ENCODE measurements around the gene MBOAT7.
A peak's percentile ranks its signal among the peaks of the same experiment; 100 is the strongest.
"Not testable (repeated sequence)": the region's sequence is repeated elsewhere in the genome, so short reads cannot be mapped to it uniquely, and the experiment has no call there.

Gene MBOAT7, protein sequence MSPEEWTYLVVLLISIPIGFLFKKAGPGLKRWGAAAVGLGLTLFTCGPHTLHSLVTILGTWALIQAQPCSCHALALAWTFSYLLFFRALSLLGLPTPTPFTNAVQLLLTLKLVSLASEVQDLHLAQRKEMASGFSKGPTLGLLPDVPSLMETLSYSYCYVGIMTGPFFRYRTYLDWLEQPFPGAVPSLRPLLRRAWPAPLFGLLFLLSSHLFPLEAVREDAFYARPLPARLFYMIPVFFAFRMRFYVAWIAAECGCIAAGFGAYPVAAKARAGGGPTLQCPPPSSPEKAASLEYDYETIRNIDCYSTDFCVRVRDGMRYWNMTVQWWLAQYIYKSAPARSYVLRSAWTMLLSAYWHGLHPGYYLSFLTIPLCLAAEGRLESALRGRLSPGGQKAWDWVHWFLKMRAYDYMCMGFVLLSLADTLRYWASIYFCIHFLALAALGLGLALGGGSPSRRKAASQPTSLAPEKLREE

DNA sequence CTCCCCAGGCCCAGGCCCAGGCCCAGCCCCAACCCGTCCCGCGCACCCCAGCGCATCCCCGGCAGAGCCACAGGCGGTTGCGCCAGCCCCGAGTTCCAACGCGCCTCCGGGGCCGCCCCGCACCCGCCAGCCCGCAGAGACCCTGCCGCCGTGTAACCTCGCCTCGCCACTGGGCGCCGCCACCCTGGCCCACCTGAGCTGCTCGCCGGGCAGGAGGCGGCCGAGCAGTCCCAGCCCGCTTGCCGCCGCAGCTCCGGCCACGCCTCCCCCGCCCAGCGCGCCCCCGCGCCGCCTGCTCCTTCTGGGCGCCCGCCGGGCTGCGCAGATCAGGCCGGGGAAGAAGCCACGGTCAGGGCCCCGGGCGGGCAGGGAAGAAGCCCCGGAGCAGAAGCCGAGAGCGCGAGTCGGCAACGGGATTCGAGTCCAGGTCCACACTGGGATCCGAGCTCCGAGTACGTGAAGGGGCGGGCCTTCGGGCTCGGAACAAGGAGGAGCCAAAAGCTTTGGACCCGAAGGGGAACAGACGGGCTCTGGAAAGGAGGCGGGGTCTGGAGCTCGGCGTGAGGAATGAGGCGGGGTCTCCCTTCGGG, at the start of gene MBOAT7:
Gene MBOAT7, minus strand, starts transcription at position 436 of the 590 bp plus-strand sequence. CDS start 1,072 bp downstream, outside the sequence.
- TF ChIP-seq, protein P1, sequence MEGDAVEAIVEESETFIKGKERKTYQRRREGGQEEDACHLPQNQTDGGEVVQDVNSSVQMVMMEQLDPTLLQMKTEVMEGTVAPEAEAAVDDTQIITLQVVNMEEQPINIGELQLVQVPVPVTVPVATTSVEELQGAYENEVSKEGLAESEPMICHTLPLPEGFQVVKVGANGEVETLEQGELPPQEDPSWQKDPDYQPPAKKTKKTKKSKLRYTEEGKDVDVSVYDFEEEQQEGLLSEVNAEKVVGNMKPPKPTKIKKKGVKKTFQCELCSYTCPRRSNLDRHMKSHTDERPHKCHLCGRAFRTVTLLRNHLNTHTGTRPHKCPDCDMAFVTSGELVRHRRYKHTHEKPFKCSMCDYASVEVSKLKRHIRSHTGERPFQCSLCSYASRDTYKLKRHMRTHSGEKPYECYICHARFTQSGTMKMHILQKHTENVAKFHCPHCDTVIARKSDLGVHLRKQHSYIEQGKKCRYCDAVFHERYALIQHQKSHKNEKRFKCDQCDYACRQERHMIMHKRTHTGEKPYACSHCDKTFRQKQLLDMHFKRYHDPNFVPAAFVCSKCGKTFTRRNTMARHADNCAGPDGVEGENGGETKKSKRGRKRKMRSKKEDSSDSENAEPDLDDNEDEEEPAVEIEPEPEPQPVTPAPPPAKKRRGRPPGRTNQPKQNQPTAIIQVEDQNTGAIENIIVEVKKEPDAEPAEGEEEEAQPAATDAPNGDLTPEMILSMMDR (IDR thresholded peaks at IDR 0.05; ENCODE audit: low read depth, low read length): no peak
- DNase-seq (ENCODE audit: low read depth in 2 of 2): no peak
- H3K4me3 ChIP-seq (replicated peaks in 1 of 2; ENCODE audit: low read depth in 2 of 2, low read length in 2 of 2): peak within 1 kb of the TSS; percentile 69 to 85

DNA sequence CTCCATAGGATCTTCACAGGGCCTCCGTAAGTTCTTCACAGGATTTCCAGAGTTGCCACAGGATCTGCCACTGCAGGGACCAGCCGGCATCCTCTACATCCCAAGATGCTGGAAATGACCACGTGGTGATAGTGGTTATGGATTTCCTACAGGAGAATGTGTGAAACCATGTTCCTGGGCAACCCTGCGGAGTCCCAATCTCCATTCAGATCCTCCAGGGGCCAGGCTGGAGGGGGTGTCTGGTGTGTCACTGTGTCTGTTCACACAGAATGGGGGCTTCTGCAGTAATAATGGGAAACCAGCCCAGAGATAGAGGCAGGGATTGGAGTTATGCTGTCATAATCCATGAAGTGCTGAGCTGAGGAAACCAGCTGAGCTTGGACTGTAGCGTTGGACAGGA, 44.6 kb upstream of the MBOAT7 start:
- TF ChIP-seq, protein P1 (IDR thresholded peaks at IDR 0.05; ENCODE audit: low read depth, low read length): no peak

DNA sequence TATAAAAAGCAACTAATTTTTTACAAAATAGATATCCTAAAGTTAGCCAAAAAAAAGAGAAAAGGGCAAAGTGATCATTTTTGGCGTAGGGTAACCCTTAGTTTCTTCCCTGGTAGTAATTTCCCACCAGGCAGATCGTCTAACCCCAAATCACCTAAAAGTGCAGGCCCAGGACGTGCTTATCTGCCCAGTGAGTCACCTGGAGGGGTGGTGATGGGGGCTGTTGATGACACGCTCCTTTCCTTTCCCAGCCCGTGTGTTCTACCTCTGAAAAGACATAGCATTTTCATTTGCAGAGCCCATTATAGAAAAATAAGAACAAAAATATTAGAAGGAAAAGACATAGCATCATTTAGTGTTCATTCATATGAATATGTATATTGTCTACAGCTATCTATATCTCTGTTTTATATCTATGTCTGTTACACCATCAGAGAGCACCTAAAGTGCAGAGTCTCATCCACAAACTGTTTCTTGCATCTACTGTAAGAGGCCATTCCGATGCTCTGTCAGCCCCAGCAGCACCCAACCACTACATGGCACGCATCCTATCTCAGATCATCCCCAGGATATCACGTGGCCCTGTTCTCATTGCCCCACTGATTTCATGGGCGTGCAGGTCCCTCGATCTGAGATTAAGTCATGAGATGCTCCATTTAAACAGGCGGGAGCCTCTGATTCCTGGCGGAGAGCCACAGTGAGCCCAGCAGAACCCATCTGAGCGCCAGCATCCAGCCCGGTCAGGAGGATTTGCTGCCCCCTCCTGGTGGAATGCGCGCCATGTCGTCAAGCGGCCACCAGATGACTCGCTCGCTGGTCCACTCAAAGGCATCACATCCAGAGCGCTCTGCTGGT, 41.9 kb upstream of the MBOAT7 start:
- TF ChIP-seq, protein P1 (IDR thresholded peaks at IDR 0.05; ENCODE audit: low read depth, low read length): peak; percentile 98
- DNase-seq (ENCODE audit: low read depth in 2 of 2): peak; percentile 85 to 89
- H3K4me3 ChIP-seq (replicated peaks in 1 of 2; ENCODE audit: low read depth in 2 of 2, low read length in 2 of 2): no peak overlapping the region

More for the DNA sequence above, 44.6 kb upstream of the MBOAT7 start:
- no peak for DNase-seq (ENCODE audit: low read depth in 2 of 2)
- no peak overlapping the region for H3K4me3 ChIP-seq (replicated peaks in 1 of 2; ENCODE audit: low read depth in 2 of 2, low read length in 2 of 2)

DNA sequence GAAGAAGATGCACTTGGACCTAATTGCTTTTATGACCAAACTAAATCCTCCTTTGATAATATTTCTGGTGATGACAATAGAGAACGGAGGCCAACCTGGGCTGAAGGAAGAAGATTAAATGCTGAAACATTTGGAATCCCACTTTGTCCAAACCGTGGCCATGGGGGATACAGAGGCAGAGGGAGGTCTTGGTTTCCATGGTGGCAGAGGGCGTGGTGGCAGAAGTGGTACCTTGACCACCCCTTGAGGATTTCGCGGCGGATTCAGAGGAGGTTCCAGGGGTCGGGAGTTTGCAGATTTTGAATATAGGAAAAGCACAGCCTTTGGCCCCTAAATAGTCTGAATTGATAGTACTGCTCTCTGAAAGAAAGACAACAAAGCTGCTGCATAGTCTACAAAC, 40.7 kb upstream of the MBOAT7 start:
- no peak overlapping the region for H3K4me3 ChIP-seq (replicated peaks in 1 of 2; ENCODE audit: low read depth in 2 of 2, low read length in 2 of 2)
- DNase-seq (ENCODE audit: low read depth in 2 of 2): no peak
- TF ChIP-seq, protein P1 (IDR thresholded peaks at IDR 0.05; ENCODE audit: low read depth, low read length): no peak

DNA sequence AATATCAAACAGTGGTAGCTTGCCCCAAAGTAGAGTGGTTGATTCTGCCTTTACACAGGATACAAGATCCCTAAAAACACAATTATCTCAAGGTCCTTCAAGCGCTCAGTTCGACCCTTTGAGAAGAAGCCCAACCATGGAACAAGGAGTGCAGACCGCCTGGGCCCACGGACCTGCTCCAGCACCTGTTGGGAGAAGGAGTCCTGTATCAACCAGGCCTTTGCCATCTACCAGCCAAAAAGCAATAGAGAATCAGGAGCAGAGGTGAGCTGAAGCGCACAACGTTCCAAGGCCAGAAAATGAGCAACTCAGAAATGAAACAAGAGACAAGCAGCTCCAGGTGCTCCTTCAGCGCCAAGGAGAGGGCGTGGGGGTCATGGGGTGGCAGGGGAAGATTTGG, 39.8 kb upstream of the MBOAT7 start:
- DNase-seq (ENCODE audit: low read depth in 2 of 2): no peak
- H3K4me3 ChIP-seq (replicated peaks in 1 of 2; ENCODE audit: low read depth in 2 of 2, low read length in 2 of 2): no peak overlapping the region
- TF ChIP-seq, protein P1 (IDR thresholded peaks at IDR 0.05; ENCODE audit: low read depth, low read length): no peak

DNA sequence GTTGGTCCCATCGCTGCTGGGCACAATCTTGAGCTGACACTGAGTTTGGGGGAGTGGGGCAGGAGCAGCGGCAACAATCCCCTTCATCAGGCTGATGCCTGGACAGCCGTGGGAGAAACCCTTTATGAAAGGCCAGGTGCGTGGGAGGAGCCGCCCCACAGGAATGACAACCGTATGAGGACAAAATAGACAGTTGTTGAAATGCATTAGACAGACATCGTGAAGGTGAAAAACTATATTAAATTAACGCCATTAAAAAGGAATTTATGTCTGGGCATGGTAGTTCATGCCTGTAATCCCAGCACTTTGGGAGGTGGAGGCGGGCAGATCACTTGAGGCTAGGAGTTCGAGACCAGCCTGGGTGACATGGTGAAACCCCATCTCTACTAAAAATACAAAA, 35.2 kb upstream of the MBOAT7 start:
- not testable (repeated sequence) for H3K4me3 ChIP-seq (replicated peaks in 1 of 2; ENCODE audit: low read depth in 2 of 2, low read length in 2 of 2); DNase-seq (ENCODE audit: low read depth in 2 of 2)

DNA sequence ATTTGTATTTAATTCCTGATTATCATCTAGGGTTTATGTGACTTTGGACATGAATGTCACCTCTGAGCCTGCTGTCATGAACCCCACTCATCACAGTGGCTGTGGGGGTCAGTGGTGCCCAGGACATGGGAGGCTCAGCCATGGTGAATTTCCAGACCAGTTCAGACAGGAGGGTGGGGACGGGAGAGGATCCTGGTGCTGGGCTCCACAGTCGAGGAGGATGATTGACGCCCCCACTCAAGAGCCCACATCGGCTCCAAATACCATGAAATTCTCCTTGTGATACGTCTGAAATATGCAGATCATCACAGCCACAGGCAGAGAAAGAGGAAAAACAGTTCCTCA, 34.5 kb upstream of the MBOAT7 start:
- DNase-seq (ENCODE audit: low read depth in 2 of 2); H3K4me3 ChIP-seq (replicated peaks in 1 of 2; ENCODE audit: low read depth in 2 of 2, low read length in 2 of 2): not testable (repeated sequence)

DNA sequence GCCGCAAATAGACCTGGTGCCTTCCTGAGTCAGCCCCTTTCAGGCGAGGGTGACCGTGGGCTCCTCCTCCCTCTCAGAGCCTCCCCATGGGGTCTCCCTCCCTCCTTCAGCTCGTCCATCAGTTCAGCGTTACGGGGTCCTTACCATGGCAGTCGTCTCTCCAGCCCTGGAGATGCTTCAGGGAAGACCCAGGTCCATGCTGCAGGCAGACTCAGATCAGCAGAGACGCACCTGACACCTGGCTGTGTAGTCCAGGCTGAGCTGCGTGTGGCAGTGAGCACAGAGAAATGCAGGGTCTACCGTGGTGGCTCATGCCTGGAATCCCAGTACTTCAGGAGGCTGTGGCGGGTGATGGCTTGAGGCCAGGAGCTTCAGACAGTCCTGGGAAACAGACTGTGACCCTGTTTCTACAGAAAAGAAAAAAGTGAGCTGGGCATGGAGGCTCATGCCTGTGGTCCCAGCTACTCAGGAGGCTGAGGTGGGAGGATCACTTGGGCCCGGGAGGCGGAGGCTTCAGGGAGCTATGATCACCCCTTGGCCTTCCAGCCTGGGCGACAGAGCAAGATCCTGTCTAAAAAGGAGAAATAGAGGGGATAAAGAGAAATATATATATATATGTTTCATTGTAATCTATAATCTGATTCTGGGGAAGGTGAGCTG, 34.0 kb upstream of the MBOAT7 start:
- not testable (repeated sequence) for DNase-seq (ENCODE audit: low read depth in 2 of 2); H3K4me3 ChIP-seq (replicated peaks in 1 of 2; ENCODE audit: low read depth in 2 of 2, low read length in 2 of 2)

DNA sequence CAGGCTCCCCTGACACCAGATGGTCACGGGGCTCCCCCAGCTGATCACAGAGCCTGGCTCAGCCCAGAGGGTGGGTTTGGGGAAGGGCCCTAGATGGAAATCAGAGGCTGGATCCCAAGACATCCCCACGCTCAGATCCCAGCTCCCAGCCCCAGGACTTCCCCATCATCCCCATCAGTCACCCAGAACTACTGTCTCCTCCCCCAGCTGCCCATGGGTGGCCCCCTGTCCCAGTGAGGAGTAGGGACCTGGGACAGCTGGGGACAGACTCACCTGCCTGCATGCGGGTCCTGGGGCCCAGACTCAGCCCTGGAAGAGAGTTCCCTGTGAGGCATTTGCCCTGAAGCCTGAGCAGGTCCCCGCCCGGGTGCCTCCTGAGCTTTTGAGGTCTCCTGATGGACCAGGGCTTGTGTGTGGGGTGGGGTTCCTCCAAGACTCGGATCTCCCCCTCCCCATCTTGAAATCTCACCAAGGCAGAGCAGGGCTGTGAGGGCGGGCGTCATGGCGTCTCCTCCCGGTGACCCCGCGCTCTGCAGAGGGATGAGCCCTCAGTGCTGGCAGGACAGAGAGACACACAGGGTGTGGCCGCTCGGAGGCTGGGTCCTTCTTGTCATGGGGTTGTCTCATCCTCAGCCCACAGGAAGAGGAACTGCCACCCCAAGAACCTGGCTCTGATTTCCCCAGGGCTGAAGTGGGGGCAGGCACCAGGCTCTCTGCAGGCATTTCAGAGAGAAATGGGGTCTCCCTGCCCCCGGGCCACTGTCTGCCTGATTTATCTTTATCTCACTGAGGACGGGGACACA, 33.3 kb upstream of the MBOAT7 start, which contains the start of gene LILRB3:
Gene LILRB3, minus strand, starts transcription at position 534 of the 803 bp plus-strand sequence. Its CDS starts 31 bp downstream, at position 503.
- not testable (repeated sequence) for H3K4me3 ChIP-seq (replicated peaks in 1 of 2; ENCODE audit: low read depth in 2 of 2, low read length in 2 of 2); DNase-seq (ENCODE audit: low read depth in 2 of 2)

DNA sequence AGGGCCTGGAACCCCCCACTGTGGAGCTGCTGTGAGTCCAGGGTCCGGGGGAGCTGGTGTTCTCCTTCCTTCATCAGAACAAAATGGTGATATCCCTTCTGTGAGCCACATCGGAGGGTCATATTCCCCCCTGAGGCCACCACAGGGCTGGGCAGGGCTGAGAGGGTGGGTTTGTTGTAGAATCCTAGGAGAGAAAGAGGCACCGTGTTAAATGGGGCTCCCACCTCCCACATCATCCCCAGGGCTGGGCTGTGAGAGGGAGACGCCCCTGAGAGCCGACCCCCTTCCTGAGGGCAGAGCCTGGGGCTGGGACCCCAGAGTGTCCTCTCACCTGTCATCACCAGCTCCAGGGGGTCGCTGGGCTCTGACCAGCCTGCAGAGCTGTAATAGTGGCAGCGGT, 32.6 kb upstream of the MBOAT7 start:
- DNase-seq (ENCODE audit: low read depth in 2 of 2); H3K4me3 ChIP-seq (replicated peaks in 1 of 2; ENCODE audit: low read depth in 2 of 2, low read length in 2 of 2): not testable (repeated sequence)

Measured in cardiac fibroblast (primary cell).